NCI-H146 (cell line): Measurements from ENCODE around the gene PRDM2.
A peak's percentile ranks its signal among the peaks of the same experiment; 100 is the strongest.

Experiments used
- DNase-seq: peaks from one replicate; lab custom pipeline; 2025; lab: John Stamatoyannopoulos, UW

Gene PRDM2

GRCh38 chr1:13813398-13814012 is 113.5 kb downstream of the PRDM2 start:
- DNase-seq, result no peak

- no peak for DNase-seq
Observed at GRCh38 chr1:13814131-13814530, 114.1 kb downstream of the PRDM2 start.

GRCh38 chr1:13816016-13816760 is 116.2 kb downstream of the PRDM2 start:
- DNase-seq, result no peak

- DNase-seq, result no peak
Observed at GRCh38 chr1:13817906-13818305, 117.9 kb downstream of the PRDM2 start.

- DNase-seq, result no peak
Observed at GRCh38 chr1:13818926-13819325, 118.9 kb downstream of the PRDM2 start.

- DNase-seq, result no peak
Observed at GRCh38 chr1:13819642-13820041, 119.7 kb downstream of the PRDM2 start.

GRCh38 chr1:13820055-13820454 is 120.1 kb downstream of the PRDM2 start:
- no peak for DNase-seq

GRCh38 chr1:13820456-13820855 is 120.5 kb downstream of the PRDM2 start:
- no peak for DNase-seq

GRCh38 chr1:13823126-13823880 is 123.3 kb downstream of the PRDM2 start:
- no peak for DNase-seq

GRCh38 chr1:13823936-13824335 is 123.9 kb downstream of the PRDM2 start:
- no peak for DNase-seq

GRCh38 chr1:13824626-13825025 is 124.6 kb downstream of the PRDM2 start:
- DNase-seq, result no peak

- DNase-seq, result no peak
Observed at GRCh38 chr1:13825033-13825432, 125.0 kb downstream of the PRDM2 start.

GRCh38 chr1:13826009-13826408 is 126.0 kb downstream of the PRDM2 start:
- DNase-seq, result no peak

- DNase-seq, result no peak
Observed at GRCh38 chr1:13826591-13826990, 126.6 kb downstream of the PRDM2 start.

- DNase-seq, result peak; percentile 73
Observed at GRCh38 chr1:13828454-13829151, 128.6 kb downstream of the PRDM2 start.

- DNase-seq, result no peak
Observed at GRCh38 chr1:13829152-13829769, 129.3 kb downstream of the PRDM2 start.

- no peak for DNase-seq
Observed at GRCh38 chr1:13830170-13830569, 130.2 kb downstream of the PRDM2 start.

GRCh38 chr1:13830616-13831280 is 130.8 kb downstream of the PRDM2 start:
- no peak for DNase-seq

GRCh38 chr1:13832100-13832499 is 132.1 kb downstream of the PRDM2 start:
- peak; percentile 49 for DNase-seq

GRCh38 chr1:13832536-13832935 is 132.5 kb downstream of the PRDM2 start:
- DNase-seq, result peak; percentile 78

GRCh38 chr1:13836136-13836535 is 136.1 kb downstream of the PRDM2 start:
- DNase-seq, result no peak
